ENCODE results near the gene SLC22A3. TPM values are rescaled to one million over a fixed set of nuclear protein-coding genes. Genes with fewer than 3 reads are reported as not detected.

Gene SLC22A3
- total RNA-seq, 1 experiment from 2014 or later: 2.4 TPM

DNA sequence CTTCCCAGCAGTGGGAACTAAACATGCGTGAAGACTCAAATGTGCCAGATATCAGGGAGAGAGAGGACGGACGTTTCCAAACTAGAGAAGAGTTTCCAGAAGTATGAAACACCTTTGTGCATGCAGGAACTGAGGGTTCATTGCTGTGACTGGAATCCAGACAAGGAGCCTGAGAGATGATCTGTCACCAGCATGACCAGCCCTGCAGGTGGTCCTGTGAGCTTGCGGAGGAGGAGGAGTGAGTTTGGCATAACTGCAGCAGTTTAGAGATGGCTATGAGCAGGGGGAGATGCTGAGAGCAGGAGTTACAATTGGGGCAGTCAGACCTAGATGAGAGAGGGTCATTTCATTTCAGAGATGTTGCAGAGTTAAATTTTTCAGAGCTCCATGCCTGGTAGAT is 89.6 kb downstream of the SLC22A3 start:
- no peak for DNase-seq
- Mint-ChIP-seq H3K4me1 (ENCODE audit: low read depth, unreplicated experiment) (no peaks in the 10 kb centered on the region), H3K9me3 (ENCODE audit: unreplicated experiment) (no peaks in the 10 kb centered on the region), H3K27ac (ENCODE audit: unreplicated experiment) (no peak overlapping the region), H3K36me3 (ENCODE audit: insufficient read depth, unreplicated experiment) (no peaks in the 10 kb centered on the region), H3K27me3 (ENCODE audit: insufficient read depth, unreplicated experiment) (no peaks in the 10 kb centered on the region), H3K4me3 (ENCODE audit: unreplicated experiment) (no peak overlapping the region)
- Histone ChIP-seq H3K4me3 (ENCODE audit: low read depth, low read length) (no peak overlapping the region), H3K9me3 (no peaks in the 10 kb centered on the region), H3K36me3 (ENCODE audit: control insufficient read depth, insufficient read depth, low read length) (no peaks in the 10 kb centered on the region), H3K27me3 (replicated peaks; ENCODE audit: control insufficient read depth, insufficient read depth, low read length) (no peaks in the 10 kb centered on the region), H3K4me1 (no peaks in the 10 kb centered on the region)
- no TSS peak for BruUV-seq (replicated peaks)
- TF ChIP-seq CTCF (IDR thresholded peaks at IDR 0.05; ENCODE audit: insufficient read depth in 1 of 2, low read depth in 1 of 2, low read length in 1 of 2, severe bottlenecking in 1 of 2, unreplicated experiment in 1 of 2): no peak
- POLR2A ChIA-PET: no interaction called here
- intact Hi-C loops (cut with micrococcal nuclease; ENCODE audit: unreplicated experiment): no loop called here
- CTCF ChIA-PET: no interaction called here

DNA sequence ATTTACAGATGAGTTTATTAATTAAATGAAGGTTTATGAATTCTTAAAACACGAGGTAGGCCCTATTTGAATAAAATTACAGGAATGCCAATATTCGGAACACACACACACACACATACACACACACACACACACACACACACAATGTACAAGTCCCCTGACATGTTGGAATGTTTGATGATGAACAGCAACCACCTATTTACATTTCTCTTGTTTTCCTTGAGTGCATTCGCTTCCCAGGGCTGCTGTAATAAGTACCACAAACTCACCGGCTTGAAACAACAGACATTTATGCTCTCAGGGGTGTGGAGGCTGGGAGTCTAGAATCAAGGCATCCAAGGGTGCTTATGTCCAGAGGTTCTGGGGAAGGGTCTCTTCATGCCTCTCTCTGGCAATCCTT is 90.3 kb downstream of the SLC22A3 start:
- no peak for DNase-seq
- Histone ChIP-seq H3K4me3 (ENCODE audit: low read depth, low read length) (no peak overlapping the region), H3K9me3 (no peaks in the 10 kb centered on the region), H3K4me1 (no peaks in the 10 kb centered on the region), H3K36me3 (ENCODE audit: control insufficient read depth, insufficient read depth, low read length) (no peaks in the 10 kb centered on the region), H3K27me3 (replicated peaks; ENCODE audit: control insufficient read depth, insufficient read depth, low read length) (no peaks in the 10 kb centered on the region)
- Mint-ChIP-seq H3K27me3 (ENCODE audit: insufficient read depth, unreplicated experiment) (no peaks in the 10 kb centered on the region), H3K9me3 (ENCODE audit: unreplicated experiment) (no peaks in the 10 kb centered on the region), H3K27ac (ENCODE audit: unreplicated experiment) (no peak overlapping the region), H3K4me3 (ENCODE audit: unreplicated experiment) (no peak overlapping the region), H3K36me3 (ENCODE audit: insufficient read depth, unreplicated experiment) (no peaks in the 10 kb centered on the region), H3K4me1 (ENCODE audit: low read depth, unreplicated experiment) (no peaks in the 10 kb centered on the region)
- ChIA-PET POLR2A (no interaction called here), CTCF (no interaction called here)
- no peak for TF ChIP-seq CTCF (IDR thresholded peaks at IDR 0.05; ENCODE audit: insufficient read depth in 1 of 2, low read depth in 1 of 2, low read length in 1 of 2, severe bottlenecking in 1 of 2, unreplicated experiment in 1 of 2)
- intact Hi-C loops (cut with micrococcal nuclease; ENCODE audit: unreplicated experiment): no loop called here
- BruUV-seq (replicated peaks): no TSS peak

- ChIA-PET CTCF (no interaction called here), POLR2A (interaction anchor here (0.5 kb wide), 1 partner anchor 713 kb away, joined by 4 read pairs; no protein-coding TSS in a partner anchor)
- intact Hi-C loops (cut with micrococcal nuclease; ENCODE audit: unreplicated experiment): no loop called here
- H3K36me3 Mint-ChIP-seq (ENCODE audit: insufficient read depth, unreplicated experiment): no peaks in the 10 kb centered on the region
- H3K36me3 ChIP-seq (ENCODE audit: control insufficient read depth, insufficient read depth, low read length): no peaks in the 10 kb centered on the region
- H3K4me1 ChIP-seq: no peaks in the 10 kb centered on the region
- DNase-seq: no peak
- no peak overlapping the region for H3K27ac Mint-ChIP-seq (ENCODE audit: unreplicated experiment)
- H3K9me3 ChIP-seq: no peaks in the 10 kb centered on the region
- no peaks in the 10 kb centered on the region for H3K9me3 Mint-ChIP-seq (ENCODE audit: unreplicated experiment)
- BruUV-seq (replicated peaks): no TSS peak
- no peak for TF ChIP-seq CTCF (IDR thresholded peaks at IDR 0.05; ENCODE audit: insufficient read depth in 1 of 2, low read depth in 1 of 2, low read length in 1 of 2, severe bottlenecking in 1 of 2, unreplicated experiment in 1 of 2)
- no peaks in the 10 kb centered on the region for H3K27me3 Mint-ChIP-seq (ENCODE audit: insufficient read depth, unreplicated experiment)
- no peaks in the 10 kb centered on the region for H3K27me3 ChIP-seq (replicated peaks; ENCODE audit: control insufficient read depth, insufficient read depth, low read length)
- no peak overlapping the region for H3K4me3 ChIP-seq (ENCODE audit: low read depth, low read length)
- H3K4me1 Mint-ChIP-seq (ENCODE audit: low read depth, unreplicated experiment): no peaks in the 10 kb centered on the region
- H3K4me3 Mint-ChIP-seq (ENCODE audit: unreplicated experiment): no peak overlapping the region
Observed at GRCh38 chr6:160439751-160440150, 91.6 kb downstream of the SLC22A3 start.
